ENCODE results near the gene LANCL2. TPM values are rescaled to one million over a fixed set of nuclear protein-coding genes. Genes with fewer than 3 reads are reported as not detected.

Gene LANCL2
- total RNA-seq, 1 experiment from 2014 or later = 10.0 TPM

GRCh38 chr7:55343860-55344606 lies 21.1 kb upstream of the LANCL2 start:
- DNase-seq (ENCODE audit: low read depth, low spot score) (no peak), ATAC-seq (no peak)
- H3K27ac ChIP-seq (ENCODE audit: low read depth, low read length) = no peak overlapping the region
- no peak overlapping the region for H2AFZ ChIP-seq (ENCODE audit: low read depth, low read length, poor library complexity, severe bottlenecking)
- no peaks in the 10 kb centered on the region for H3K79me2 ChIP-seq (ENCODE audit: insufficient read depth, low read length)
- no peaks in the 10 kb centered on the region for H3K27me3 ChIP-seq (ENCODE audit: insufficient read depth, low read length)
- ChIA-PET RAD21 (ENCODE audit: low non-redundant PET in 1 of 2, low total read pairs in 2 of 2, uncharacterized antibody in 2 of 2, unreplicated experiment in 2 of 2) (no interaction called here), CTCF (no interaction called here), POLR2A (no interaction called here)
- no peak overlapping the region for H3K4me3 ChIP-seq (replicated peaks in 1 of 2; ENCODE audit: low read depth in 1 of 2, low read length in 2 of 2)
- no peak overlapping the region for H3K4me2 ChIP-seq (ENCODE audit: low read length)
- TF ChIP-seq ELF1 (IDR thresholded peaks at IDR 0.05; ENCODE audit: borderline replicate concordance, low read depth) = no peak
- no peak for TF ChIP-seq POLR2A (IDR thresholded peaks at IDR 0.05; ENCODE audit: borderline replicate concordance, extremely low read depth, insufficient read depth, insufficient read length)
- TF ChIP-seq FOSL1 (IDR thresholded peaks at IDR 0.05; ENCODE audit: low read depth) = no peak
- no peak for TF ChIP-seq CTCF (IDR thresholded peaks at IDR 0.05 in 2 of 3, conservative IDR thresholded peaks at IDR 0.05 in 1 of 3; ENCODE audit: borderline replicate concordance in 1 of 3, insufficient read depth in 1 of 3, low read depth in 2 of 3, low read length in 2 of 3)
- TF ChIP-seq SP1 (IDR thresholded peaks at IDR 0.05; ENCODE audit: low read depth) = no peak
- TF ChIP-seq EZH2phosphoT487 (IDR thresholded peaks at IDR 0.05; ENCODE audit: borderline replicate concordance) = no peak
- TF ChIP-seq TCF7L2 (IDR thresholded peaks at IDR 0.05; ENCODE audit: borderline replicate concordance, extremely low read depth, insufficient read depth, insufficient read length) = no peak
- no peak for TF ChIP-seq EZH2 (IDR thresholded peaks at IDR 0.05)
- no peak for TF ChIP-seq CBX3 (IDR thresholded peaks at IDR 0.05; ENCODE audit: low read depth)
- H3K9ac ChIP-seq (ENCODE audit: low read length) = no peak overlapping the region
- H4K20me1 ChIP-seq (ENCODE audit: insufficient read depth) = no peaks in the 10 kb centered on the region
- intact Hi-C loops (cut with micrococcal nuclease) = no loop called here
- no peaks in the 10 kb centered on the region for H3K9me2 ChIP-seq (ENCODE audit: insufficient read depth)
- no TSS peak for BruUV-seq (replicated peaks)
- H3K4me1 ChIP-seq (ENCODE audit: control insufficient read depth in 1 of 2, insufficient read depth in 2 of 2, low read length in 2 of 2) = no peaks in the 10 kb centered on the region
- no peaks in the 10 kb centered on the region for H3K36me3 ChIP-seq (ENCODE audit: control insufficient read depth in 1 of 2, insufficient read depth in 2 of 2, low read length in 2 of 2)
- no peaks in the 10 kb centered on the region for H3K9me3 ChIP-seq (ENCODE audit: control insufficient read depth in 1 of 2, insufficient read depth in 1 of 2, low read depth in 1 of 2, low read length in 2 of 2)

All from HCT116 (cell line).